GM12801 (cell line): ENCODE results near the gene NUDC.

Experiments
- TF ChIP-seq, protein P1 (sequence below): IDR thresholded peaks from one replicate; pipeline ENCODE4 v1.5.1; 2011; ENCODE audit warnings: control low read depth; ENCODE audit not compliant: insufficient read length; ENCODE audit errors: extremely low read depth

The NUDC gene

DNA sequence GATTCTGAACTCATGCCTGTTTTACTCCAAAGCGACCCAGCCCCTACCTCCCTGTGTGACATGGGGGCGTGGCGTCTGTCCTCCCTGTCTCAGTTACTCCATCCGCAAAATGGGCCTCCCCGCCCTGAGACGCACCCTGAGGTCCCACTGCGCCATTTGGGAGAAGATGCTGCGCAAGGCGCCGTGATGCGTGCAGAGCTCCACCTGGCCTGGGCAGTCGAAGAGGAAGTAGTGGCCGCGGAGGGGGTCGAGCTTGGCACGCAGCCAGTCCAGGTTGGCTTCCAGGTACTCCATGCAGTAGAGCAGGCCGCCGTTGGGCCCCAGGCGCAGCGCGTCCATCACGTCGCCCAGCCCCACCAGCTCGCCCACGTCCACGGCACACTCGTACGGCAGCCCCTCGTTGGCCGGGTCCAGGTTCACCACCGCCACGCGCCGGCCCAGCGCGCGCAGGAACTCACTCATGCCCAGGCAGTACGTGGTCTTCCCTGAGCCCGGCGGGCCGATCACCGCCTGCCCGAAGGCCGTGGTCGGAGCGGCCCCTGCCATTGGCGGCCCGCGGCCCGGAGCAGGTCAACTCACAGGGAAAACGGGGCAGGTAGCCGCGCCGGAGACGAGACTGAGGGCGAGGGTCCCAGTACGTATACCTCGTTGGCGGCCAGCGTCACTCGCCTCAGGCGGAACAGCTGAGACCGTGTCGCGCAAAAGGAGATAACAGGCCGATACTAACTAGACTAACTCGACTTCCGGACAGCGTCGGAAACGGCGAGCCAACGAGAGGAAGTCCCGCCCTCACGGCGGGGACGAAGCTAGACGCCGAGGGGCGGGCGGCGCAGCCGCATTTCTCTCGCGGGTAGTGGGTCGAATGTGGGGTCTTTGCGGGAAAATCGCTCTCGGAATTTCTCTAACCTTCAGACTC, 31.7 kb upstream of the NUDC start, which contains the start of gene GPN2:
Gene GPN2 (minus strand): TSS at position 733 of the 916 bp plus-strand sequence. CDS start 187 bp downstream, at position 546.
- TF ChIP-seq, protein P1, sequence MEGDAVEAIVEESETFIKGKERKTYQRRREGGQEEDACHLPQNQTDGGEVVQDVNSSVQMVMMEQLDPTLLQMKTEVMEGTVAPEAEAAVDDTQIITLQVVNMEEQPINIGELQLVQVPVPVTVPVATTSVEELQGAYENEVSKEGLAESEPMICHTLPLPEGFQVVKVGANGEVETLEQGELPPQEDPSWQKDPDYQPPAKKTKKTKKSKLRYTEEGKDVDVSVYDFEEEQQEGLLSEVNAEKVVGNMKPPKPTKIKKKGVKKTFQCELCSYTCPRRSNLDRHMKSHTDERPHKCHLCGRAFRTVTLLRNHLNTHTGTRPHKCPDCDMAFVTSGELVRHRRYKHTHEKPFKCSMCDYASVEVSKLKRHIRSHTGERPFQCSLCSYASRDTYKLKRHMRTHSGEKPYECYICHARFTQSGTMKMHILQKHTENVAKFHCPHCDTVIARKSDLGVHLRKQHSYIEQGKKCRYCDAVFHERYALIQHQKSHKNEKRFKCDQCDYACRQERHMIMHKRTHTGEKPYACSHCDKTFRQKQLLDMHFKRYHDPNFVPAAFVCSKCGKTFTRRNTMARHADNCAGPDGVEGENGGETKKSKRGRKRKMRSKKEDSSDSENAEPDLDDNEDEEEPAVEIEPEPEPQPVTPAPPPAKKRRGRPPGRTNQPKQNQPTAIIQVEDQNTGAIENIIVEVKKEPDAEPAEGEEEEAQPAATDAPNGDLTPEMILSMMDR = no peak

DNA sequence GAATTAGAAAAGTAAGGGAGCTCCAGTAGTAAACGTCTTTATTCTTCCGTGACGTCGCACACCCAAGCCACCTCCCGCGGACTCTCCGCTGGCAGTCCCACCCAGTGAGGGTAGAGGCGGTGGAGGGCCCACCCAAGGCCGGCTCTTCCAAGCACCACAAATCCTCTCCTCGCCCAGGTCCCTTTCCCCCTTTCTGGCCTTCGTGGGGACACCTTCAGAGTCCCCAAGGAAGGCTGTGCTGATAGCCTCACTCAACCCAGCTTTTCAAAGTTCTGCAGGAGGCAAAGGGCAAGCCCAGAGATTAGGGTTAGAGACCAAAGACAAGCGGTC, 31.1 kb upstream of the NUDC start:
- TF ChIP-seq, protein P1 = no peak

DNA sequence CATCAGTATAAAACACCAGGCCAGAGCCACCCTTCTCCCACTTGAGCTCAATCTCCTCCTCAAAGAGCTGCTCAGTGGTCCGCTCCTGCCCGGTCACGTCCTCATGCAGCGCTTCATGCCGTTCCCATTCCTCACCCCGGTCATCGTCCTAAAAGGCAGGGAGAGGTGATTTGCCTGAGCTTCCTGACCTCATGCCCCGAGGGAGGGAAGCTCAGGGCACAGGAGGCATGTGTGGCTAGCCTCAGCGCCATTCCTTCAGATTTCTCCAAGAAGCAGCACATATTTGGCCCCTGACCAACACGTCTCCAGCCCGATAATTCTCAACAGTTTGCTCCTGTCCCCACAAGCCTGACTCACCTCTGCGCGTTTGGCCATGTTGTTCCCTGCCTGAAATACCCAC, 27.3 kb upstream of the NUDC start:
- TF ChIP-seq, protein P1 = no peak

DNA sequence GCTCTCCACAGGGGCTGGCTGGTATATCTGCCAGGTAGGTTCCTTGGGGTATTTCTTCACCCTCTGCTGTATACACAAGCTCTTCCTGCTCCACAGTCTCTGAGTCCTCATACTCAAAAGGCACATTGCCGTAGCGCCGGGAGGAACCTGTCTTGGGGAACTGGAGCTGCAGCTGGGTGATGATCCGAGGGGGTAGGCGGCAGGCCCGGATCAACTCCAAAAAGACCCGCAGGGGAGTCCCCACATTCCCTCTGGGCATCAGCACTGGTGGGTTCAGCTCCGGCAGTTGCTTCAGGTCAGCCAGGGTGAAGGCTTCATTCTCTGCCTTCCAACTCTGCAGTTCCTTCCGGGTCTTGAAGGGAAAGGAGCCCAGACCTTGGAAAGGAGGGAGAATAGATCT, 24.2 kb upstream of the NUDC start:
- TF ChIP-seq, protein P1 = no peak

DNA sequence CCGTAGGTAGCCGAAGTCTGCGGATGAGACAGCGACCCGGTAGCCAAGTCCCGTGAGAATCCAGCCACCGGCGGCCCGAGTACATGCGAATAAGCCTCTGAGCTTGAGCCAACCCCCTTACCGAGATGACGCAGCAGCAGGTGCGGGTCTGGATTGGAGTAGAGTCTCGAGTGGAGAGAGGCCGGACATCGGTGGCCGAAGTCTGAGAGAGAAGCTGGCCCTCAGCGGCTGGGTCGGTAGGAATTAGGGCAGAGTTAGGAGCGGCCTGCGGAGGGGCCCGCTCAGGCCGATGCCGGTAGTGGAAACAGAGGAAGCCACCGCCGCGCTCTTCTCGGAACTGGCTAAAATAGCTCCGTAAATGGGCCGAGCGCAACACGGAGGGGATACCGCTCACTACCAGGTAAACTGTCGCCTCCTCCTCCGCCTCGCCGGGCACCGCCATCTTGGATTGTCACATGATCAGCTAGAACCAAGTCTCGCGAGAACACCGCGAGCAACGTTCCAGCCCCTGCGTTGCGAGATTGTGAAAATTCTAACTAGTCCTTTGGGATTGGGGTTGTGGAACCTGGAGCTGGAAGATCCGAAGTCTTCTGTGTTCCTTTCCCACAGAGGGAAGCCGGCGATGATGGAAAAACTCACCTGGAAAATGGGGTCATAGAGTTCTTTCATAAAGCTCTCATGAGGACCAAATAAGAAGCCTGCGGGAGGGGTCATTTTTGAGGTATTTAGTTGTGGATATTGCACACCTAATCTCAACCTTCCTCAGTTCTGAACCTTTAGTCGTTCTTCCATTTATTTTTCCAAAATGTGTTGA, 21.3 kb upstream of the NUDC start, which contains the start of gene GPATCH3:
Gene GPATCH3 (minus strand): TSS at position 467 of the 814 bp plus-strand sequence. CDS start 25 bp downstream, at position 442.
- TF ChIP-seq, protein P1 = no peak

DNA sequence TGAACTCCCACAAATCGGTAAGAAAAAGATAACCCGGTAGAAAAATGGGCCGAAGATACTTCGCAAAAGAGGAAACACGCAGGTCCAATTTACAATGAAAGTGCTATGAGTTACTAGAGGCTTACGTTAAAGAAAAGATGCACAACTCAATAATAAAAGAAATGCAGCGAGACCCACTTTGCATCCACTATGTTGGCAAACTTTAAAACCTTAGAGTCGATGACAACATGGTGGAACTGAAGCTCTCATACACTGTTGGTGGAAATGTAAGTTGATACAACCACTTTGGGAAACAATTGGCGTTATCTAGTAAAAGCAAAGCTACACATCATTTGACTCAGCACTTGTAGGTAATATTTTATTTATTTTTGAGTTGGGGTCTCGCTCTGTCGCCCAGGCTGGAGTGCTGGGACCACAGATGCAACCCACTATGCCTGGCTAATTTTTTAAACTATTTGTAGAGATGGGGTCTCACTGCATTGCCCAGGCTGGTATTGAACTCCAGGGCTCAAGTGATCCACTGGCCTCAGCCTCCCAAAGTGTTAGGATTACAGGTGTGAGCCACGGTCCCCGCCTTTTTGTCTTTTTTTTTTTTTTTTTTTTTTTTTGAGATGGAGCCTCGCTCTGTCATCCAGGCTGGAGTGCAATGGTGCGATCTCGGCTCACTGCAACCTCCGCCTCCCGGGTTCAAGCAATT, 20.6 kb upstream of the NUDC start:
- TF ChIP-seq, protein P1 = no peak
